Hepatocyte (in vitro differentiated cells): ENCODE data around the gene EFNB3. TPM values are rescaled to one million over a fixed set of nuclear protein-coding genes. Genes with fewer than 3 reads are reported as not detected.

Experiments used
- DNase-seq: peaks from one replicate; pipeline ENCODE4 v3.0.0-alpha.2; 2016; ENCODE audit warnings: low spot score
- H2AFZ ChIP-seq: fragments of 200-600 bp; sonication (generic); 2 replicates; pipeline ENCODE4 v1.6.0; 2016; ENCODE audit warnings: antibody characterized with exemption, mild to moderate bottlenecking
- H3K27ac ChIP-seq: fragments of 200-600 bp; sonication (generic); 2 replicates; pipeline ENCODE4 v1.5.1; 2016; ENCODE audit warnings: mild to moderate bottlenecking
- H3K27me3 ChIP-seq: fragments of 200-600 bp; sonication (generic); 2 replicates; pipeline ENCODE4 v1.6.1; 2016
- H3K36me3 ChIP-seq: fragments of 200-600 bp; sonication (generic); replicated peaks from 2 replicates; pipeline ENCODE4 v1.5.1; 2016; ENCODE audit warnings: low read depth; ENCODE audit not compliant: insufficient read depth
- H3K4me1 ChIP-seq: fragments of 200-600 bp; sonication (generic); 2 replicates; pipeline ENCODE4 v1.5.1; 2016; ENCODE audit warnings: mild to moderate bottlenecking, moderate library complexity; ENCODE audit not compliant: insufficient read depth
- H3K4me2 ChIP-seq: fragments of 200-600 bp; sonication (generic); 2 replicates; pipeline ENCODE4 v1.6.0; 2016
- H3K4me3 ChIP-seq: fragments of 200-600 bp; sonication (generic); 2 replicates; pipeline ENCODE4 v1.5.1; 2016; ENCODE audit warnings: mild to moderate bottlenecking
- H3K79me2 ChIP-seq: fragments of 200-600 bp; sonication (generic); 2 replicates; pipeline ENCODE4 v1.6.0; 2017; ENCODE audit warnings: mild to moderate bottlenecking
- H3K9me2 ChIP-seq: fragments of 200-600 bp; sonication (generic); replicated peaks from 2 replicates; pipeline ENCODE4 v1.6.0; 2017; ENCODE audit warnings: mild to moderate bottlenecking; ENCODE audit not compliant: insufficient read depth
- H3K9me3 ChIP-seq: fragments of 200-600 bp; sonication (generic); 2 replicates; pipeline ENCODE4 v1.5.1; 2016; ENCODE audit warnings: low read depth, mild to moderate bottlenecking
- H4K20me1 ChIP-seq: fragments of 200-600 bp; sonication (generic); 2 replicates; pipeline ENCODE4 v1.6.0; 2016; ENCODE audit warnings: mild to moderate bottlenecking; ENCODE audit not compliant: insufficient read depth, poor library complexity, severe bottlenecking
- CTCF ChIP-seq: fragments of 200-600 bp; sonication (generic); IDR thresholded peaks from 2 replicates; pipeline ENCODE4 v1.5.1; 2016; ENCODE audit warnings: antibody characterized with exemption, mild to moderate bottlenecking; ENCODE audit not compliant: poor library complexity
- EZH2 ChIP-seq: fragments of 200-600 bp; sonication (generic); IDR thresholded peaks from 2 replicates; pipeline ENCODE4 v1.6.1; 2016; ENCODE audit warnings: antibody characterized with exemption, mild to moderate bottlenecking, borderline replicate concordance
- EZH2phosphoT487 ChIP-seq: fragments of 200-600 bp; sonication (generic); IDR thresholded peaks from one replicate; pipeline ENCODE4 v1.6.1; 2018; ENCODE audit warnings: antibody characterized with exemption, mild to moderate bottlenecking, low read depth, moderate library complexity; ENCODE audit not compliant: unreplicated experiment, severe bottlenecking
- WGBS: methylation state at CpG from one replicate; pipeline ENCODE4 v1.1.6; 2016; ENCODE audit warnings: low lambda C conversion rate; ENCODE audit errors: missing lambda C conversion rate; 5-methylcytosine and 5-hydroxymethylcytosine counted together
- polyA plus RNA-seq: library from polyadenylated mRNA; unstranded; fragments of >200 nt; fragmentation: Nextera tagmentation; extraction: Ambion mirVana; gene quantifications from 2 replicates; pipeline ENCODE4 v1.2.1, GENCODE V29; 2016
- total RNA-seq: library from RNA; depleted of rRNA; stranded (reverse); fragments of >200 nt; gene quantifications from 2 replicates; pipeline ENCODE4 v1.2.3, GENCODE V29; 2014

Gene EFNB3
- total and polyA plus RNA-seq, 2 experiments from 2014 or later = 8.6 to 10.6 TPM

GRCh38 chr17:7719661-7720060 is 14.7 kb downstream of the EFNB3 start:
- Histone ChIP-seq H3K27ac (no peak overlapping the region), H3K9me3 (no peaks in the 10 kb centered on the region), H3K27me3 (peaks cover 14% of the 10 kb centered on the region), H2AFZ (no peak overlapping the region), H3K4me1 (peaks cover 9% of the 10 kb centered on the region), H3K9me2 (no peaks in the 10 kb centered on the region), H3K36me3 (no peaks in the 10 kb centered on the region), H3K4me2 (no peak overlapping the region), H3K4me3 (no peak overlapping the region), H4K20me1 (no peaks in the 10 kb centered on the region), H3K79me2 (no peaks in the 10 kb centered on the region)
- 86% methylated on average over 9 of the region's 9 CpGs for WGBS
- DNase-seq = no peak
- TF ChIP-seq EZH2phosphoT487 (no peak), EZH2 (no peak), CTCF (no peak)

GRCh38 chr17:7720125-7720524 is 15.1 kb downstream of the EFNB3 start:
- WGBS = 55% methylated on average over 4 of the region's 4 CpGs
- Histone ChIP-seq H3K9me3 (no peaks in the 10 kb centered on the region), H3K4me2 (no peak overlapping the region)

GRCh38 chr17:7721612-7722011 is 16.6 kb downstream of the EFNB3 start:
- no peak for DNase-seq
- Histone ChIP-seq H4K20me1 (no peaks in the 10 kb centered on the region), H3K27ac (no peak overlapping the region), H3K9me3 (no peaks in the 10 kb centered on the region), H3K4me2 (no peak overlapping the region), H3K36me3 (no peaks in the 10 kb centered on the region), H3K4me1 (peaks cover 6% of the 10 kb centered on the region), H3K27me3 (peaks cover 14% of the 10 kb centered on the region), H2AFZ (no peak overlapping the region), H3K4me3 (no peak overlapping the region), H3K79me2 (no peaks in the 10 kb centered on the region), H3K9me2 (no peaks in the 10 kb centered on the region)
- WGBS = 78% methylated on average over 2 of the region's 2 CpGs
- no peak for TF ChIP-seq EZH2
- no peak for TF ChIP-seq EZH2phosphoT487
- no peak for TF ChIP-seq CTCF

More at GRCh38 chr17:7720125-7720524, 15.1 kb downstream of the EFNB3 start:
- TF ChIP-seq EZH2 = no peak
- TF ChIP-seq CTCF = no peak
- TF ChIP-seq EZH2phosphoT487 = no peak
- DNase-seq = peak; percentile 0
- Histone ChIP-seq H3K27ac (no peak overlapping the region), H2AFZ (no peak overlapping the region), H3K4me1 (peaks cover 9% of the 10 kb centered on the region), H3K4me3 (no peak overlapping the region), H3K27me3 (peaks cover 14% of the 10 kb centered on the region), H3K36me3 (no peaks in the 10 kb centered on the region), H3K9me2 (no peaks in the 10 kb centered on the region), H4K20me1 (no peaks in the 10 kb centered on the region), H3K79me2 (no peaks in the 10 kb centered on the region)

GRCh38 chr17:7727886-7728285 is 22.9 kb downstream of the EFNB3 start:
- Histone ChIP-seq H3K9me2 (no peaks in the 10 kb centered on the region), H4K20me1 (no peaks in the 10 kb centered on the region), H3K27me3 (no peaks in the 10 kb centered on the region), H3K79me2 (no peaks in the 10 kb centered on the region), H3K9me3 (no peaks in the 10 kb centered on the region), H3K4me3 (no peak overlapping the region), H2AFZ (no peak overlapping the region), H3K4me2 (no peak overlapping the region), H3K36me3 (no peaks in the 10 kb centered on the region), H3K4me1 (no peaks in the 10 kb centered on the region), H3K27ac (no peak overlapping the region)
- TF ChIP-seq EZH2phosphoT487 (no peak), EZH2 (no peak), CTCF (no peak)
- no peak for DNase-seq
- WGBS = 72% methylated on average over 3 of the region's 3 CpGs
